ENCODE data around the gene AATF.

Gene AATF

GRCh38 chr17:36948717-36949460 lies at the start of gene AATF:
Gene AATF, plus strand, starts transcription at chr17:36948954. Its CDS starts 172 bp downstream, at chr17:36949126.
- peak; percentile 91 for DNase-seq (ENCODE audit: low read depth)

DNA sequence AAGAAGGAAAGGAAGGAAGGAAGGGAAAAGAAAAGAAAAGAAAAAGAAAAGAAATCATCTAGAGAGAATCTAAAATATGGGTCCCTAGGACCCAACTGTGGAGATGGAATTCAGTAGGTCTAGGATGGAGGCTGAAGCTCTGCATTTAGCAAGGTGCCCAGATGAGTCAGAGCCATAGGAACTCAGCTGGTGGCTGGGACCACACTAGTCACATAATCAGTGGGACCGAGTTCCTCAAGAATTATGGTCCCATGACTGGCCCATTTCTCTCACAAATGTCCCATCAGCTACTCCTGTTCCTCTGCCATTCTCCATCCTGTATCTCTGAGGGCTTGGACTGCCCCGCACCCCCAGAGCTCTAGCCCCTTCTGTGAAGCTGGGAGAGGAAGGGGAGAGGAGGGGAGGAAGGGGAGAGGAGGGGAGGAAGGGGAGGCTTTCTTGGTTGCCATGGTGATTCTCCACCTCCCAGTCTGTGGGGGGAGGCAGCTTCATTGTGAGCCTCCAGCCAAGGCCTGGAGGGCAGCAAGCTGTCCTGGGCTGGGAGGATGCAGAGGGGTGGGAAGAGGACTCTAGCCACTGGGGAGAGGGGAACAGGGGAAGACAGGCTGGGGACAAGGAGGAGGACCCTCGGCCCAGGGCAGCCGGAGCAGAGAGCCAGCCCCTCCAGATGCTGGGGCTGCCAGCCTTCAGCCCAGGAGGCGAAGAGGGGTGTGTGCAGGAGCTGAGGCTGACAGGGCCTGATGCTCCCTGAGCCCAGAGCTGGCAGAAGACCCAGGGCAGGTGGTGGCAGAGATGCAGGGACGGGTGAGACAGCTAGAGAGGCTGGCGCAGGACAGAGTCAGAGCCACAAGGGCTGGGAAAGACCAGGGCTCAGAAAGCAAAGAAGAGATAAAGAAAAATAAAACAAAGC lies 49.2 kb upstream of the AATF start:
- DNase-seq (ENCODE audit: low read depth): no peak

GRCh38 chr17:36900160-36900512 lies 48.6 kb upstream of the AATF start:
- no peak for DNase-seq (ENCODE audit: low read depth)

GRCh38 chr17:36901506-36901905 lies 47.2 kb upstream of the AATF start:
- DNase-seq (ENCODE audit: low read depth): no peak

DNA sequence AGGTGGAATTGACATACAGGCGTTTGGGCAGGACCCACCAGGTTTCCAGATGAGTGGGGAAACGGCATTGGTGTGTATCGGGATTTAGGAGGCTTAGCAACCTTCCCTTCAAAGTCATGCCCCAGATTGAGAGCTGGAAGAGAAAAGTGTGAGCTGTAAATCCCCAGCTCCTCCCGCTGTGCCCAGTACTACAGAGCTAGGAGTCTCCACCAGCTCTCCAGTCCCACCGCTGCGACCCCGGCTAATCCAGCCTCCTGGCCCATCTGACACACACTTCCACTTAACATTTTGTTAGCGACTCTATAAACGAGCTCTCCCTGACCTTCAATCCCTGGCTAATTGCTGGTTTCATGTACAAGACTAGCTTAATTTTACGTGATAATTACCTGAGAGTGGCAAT lies 41.3 kb upstream of the AATF start:
- no peak for DNase-seq (ENCODE audit: low read depth)

DNA sequence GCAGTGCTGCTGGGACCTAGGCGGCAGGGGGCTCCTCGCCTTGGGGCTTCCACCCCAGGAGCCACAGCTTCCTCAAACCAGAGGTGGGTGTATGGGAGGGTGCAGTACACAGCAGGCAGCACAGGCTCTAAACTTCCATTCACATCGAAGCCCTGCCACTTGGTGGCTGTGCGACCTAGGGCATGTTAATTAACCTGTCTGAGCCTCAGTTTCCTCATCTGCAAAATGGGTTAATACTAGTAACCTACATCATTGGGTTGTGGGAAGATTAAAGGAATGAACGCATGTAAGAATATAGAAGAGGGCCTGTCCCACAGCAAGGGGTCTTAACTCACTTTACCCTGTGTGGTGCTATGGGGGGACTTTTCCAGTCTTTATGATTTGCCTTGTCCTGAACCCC lies 38.2 kb upstream of the AATF start:
- DNase-seq (ENCODE audit: low read depth): no peak

DNA sequence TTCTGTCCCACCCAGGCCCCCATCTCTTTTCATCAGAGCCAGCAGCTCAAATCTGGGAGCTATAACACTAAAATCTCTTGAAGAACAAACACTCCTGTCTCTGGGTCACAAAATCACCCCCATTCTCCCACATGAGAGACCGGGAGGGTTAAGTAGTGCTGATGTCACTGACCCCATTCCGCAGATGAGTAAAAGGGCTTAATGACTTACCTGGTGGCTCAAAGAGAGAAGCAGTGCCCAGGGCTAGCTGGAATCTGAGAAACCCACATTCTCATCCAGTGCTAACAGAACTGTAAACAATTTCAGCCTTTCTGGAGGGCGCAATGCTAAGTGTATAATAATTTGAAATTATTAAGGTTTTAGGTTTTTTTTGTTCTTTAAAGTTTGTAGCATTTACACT lies 37.8 kb upstream of the AATF start:
- DNase-seq (ENCODE audit: low read depth): no peak

DNA sequence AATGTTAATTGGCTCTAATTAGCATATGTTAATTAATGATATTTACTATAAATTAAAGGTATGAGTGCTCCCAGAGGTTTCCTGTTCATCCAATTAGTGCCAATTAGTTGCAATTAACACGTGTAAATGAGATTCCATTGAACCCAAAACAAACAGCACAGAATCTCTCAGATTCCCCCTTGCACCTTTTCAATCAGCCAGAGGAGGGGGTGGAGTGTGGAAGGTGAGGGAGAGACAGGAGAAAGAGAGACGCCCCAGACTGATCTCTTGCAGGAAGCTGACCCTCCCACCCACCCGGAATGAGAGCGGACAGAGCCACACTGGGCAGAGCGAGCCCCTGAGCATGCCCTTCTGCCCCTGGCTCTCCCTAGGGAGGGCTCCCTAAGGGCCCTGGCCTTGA lies 35.6 kb upstream of the AATF start:
- no peak for DNase-seq (ENCODE audit: low read depth)

DNA sequence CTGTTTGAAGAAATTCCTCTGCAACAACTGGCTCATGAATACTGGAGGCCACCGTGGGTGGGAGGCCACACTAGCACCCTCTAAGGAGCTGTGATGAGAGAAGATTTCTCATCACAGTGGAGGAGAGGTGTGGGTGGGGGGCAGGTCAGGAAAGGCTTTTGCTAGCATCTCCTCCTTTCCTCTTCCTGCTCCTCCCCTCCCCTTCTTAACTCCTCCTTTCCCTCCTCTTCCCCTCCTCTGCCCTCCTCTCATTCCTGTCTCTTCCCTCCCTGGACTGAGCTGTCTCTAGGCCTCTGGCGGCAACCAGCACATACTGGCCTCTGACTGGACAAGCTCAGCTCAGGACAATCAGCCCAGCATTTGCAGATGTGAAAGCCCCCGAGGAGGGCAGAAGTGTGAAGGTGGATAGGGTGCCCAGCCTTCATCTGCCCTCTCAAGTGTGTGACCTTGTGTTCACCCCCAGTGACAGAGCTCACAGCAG lies 30.5 kb upstream of the AATF start:
- no peak for DNase-seq (ENCODE audit: low read depth)

GRCh38 chr17:36919407-36919968 lies 29.3 kb upstream of the AATF start:
- DNase-seq (ENCODE audit: low read depth): no peak

GRCh38 chr17:36920032-36921005 lies 28.4 kb upstream of the AATF start:
- no peak for DNase-seq (ENCODE audit: low read depth)

DNA sequence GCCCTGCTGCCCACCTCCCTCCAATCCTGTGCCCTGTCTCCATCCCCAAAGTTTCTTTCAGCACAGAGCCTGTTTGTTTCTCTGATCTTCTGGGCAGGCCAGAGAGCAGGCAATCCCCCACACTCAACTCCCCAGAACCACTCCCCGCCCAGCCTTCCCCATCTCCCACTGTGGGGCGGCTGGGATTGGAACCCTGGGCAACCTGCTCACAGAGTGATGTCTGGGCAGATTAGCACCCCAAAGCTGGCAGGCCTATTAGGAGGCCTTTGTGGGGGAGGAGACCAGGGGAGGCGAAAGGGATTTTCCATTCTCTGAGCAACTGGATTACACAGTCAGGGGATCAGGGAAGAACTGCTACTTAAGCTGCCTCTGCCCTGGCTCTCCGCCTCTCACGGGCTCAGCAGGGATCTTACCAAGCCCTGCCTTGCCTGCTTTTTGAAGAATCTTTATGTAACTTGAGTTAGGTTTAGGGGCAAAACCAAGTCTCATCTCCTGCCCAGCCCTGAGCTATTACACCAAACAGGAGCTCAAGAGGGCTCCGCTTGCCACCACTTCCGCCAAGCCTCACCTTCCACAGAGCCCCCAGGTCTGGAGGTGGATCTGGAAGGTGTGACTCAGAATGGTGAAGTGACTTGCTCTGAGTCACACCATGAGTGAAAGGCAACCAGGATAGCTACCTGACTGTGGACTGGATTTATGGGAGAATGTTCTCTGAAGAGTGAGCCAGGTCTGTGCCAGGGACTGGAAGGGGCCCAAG lies 27.5 kb upstream of the AATF start:
- DNase-seq (ENCODE audit: low read depth): no peak

DNA sequence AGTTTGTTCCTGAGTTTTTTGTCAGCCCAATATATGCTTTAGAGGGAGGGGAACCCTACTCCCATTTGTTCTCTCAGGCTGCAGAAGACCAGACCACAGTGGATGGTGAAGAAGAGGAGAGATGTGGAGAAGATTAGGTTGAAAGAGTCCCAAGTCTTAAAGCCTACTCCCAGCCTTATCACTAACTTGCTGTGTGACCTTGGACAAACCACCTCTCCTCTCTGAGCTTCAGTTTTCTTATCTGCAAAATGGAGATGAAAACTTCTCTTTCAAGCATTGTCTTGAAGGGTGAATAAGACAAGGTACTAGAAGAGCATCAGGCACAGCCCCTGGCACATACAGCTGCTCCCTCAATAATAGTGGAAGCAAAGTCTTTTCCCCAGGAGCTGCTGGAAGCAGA lies 26.6 kb upstream of the AATF start:
- no peak for DNase-seq (ENCODE audit: low read depth)

DNA sequence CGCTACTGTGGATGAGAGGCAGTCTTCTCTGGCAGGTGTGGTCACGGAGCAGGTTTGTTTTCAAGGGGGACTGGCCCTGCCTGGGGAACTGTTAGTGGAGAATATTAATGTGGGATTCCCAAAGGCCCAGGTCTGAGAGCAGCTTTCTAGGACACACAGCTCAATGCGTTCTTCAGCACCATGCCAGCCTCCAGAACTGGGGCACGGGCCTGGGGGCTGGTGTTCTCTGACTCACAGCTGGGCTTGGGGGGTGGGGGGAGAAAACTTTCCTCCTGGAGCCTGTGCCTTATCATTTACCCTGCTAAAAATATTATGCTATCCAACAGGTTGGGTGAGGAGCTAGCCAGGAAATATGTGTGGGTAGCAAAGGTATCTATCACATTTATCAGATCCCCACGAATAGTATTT lies 24.9 kb upstream of the AATF start:
- DNase-seq (ENCODE audit: low read depth): no peak

DNA sequence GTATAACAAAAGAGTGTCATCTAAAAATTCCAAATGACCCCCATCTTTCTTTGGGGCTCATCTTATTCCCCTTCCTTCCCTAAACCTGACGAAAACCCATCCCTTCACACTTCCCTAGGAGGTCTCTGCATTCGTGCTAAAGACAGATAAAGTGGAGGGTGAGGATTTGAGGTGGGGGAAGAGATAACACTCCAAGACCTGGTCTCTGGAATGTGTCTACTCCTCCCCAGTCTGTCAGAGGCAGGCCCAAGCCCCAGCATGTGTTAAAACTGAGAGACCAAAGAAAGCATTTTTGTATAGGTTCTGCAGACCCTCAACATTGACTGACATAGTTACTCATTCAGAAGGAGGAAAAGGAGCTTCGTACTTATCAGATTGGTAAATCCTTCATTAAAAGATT lies 22.5 kb upstream of the AATF start:
- DNase-seq (ENCODE audit: low read depth): no peak

GRCh38 chr17:36926701-36927100 lies 22.1 kb upstream of the AATF start:
- DNase-seq (ENCODE audit: low read depth): no peak

DNA sequence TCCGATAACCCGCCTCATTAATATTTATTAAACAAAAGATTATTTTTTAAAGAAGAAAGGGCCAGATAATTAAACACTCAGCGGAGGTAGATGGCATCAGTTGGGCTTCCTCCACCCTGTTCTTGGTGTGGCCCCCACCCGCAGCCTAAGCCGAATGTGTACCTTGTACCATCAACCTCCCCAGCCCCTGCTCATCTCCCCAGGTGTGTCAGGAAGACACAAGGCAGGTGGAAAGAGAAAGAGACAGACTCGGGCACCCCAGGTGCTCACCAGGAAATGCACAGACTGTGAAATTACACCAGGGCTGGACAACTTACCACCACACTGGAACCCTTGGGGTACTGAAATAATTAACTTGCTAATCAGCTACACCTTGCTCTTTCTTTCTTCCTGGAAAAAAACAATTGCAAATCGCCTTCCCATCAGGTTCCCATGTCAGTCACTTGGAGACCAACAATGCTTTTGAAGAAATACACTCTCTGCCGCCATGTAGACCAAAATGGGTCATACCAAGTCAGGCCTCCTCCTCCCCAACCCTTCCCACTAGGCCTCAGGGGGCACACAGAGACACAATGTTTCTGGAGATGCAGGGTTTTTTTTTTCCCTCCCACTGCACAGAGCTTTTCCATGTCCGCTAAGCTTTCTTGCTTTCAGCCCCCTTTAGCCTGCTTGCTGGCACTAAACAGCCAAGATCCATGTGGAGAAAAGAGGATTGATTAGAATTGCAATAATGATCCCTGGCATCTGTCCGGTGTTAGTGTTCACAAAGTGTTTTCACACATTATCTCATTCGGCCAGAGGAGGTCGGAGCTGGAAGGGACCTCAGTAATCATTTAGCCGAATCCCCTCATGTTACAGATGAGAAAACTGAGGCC lies 20.0 kb upstream of the AATF start:
- DNase-seq (ENCODE audit: low read depth): no peak

DNA sequence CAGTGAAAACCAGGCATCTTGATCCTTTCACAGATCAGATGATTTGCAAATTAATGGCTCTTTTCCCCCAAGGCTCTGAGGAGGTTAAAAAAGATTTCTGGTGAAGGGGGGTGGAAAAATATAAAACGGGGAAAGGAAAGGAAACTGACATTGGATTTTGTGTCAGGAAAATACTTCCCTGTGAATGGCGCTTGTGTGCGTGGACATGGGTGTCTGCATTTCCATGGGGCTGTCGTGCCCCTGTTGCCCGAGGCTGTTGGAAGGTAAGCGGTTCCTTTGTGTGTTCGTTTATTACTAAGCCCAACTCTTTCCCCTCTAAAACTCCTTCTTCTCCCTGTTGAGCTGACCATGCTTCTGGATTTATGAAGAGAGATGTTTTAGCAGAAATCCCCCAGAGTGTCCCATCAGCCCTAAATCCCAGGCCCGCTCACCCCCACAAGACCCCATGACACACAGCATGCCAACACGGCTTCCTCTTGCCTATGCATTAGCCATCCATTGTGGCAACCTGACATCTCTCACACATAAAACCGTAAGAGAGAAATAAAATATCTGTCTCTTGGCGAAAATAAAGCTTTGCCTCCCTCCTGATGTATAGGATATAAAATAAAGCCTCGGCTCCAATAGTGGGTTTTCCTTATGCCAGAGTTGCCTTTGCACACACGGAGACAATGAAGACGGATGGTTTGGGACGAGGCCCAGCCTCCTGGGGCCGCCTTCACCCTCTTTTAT lies 18.7 kb upstream of the AATF start:
- no peak for DNase-seq (ENCODE audit: low read depth)

DNA sequence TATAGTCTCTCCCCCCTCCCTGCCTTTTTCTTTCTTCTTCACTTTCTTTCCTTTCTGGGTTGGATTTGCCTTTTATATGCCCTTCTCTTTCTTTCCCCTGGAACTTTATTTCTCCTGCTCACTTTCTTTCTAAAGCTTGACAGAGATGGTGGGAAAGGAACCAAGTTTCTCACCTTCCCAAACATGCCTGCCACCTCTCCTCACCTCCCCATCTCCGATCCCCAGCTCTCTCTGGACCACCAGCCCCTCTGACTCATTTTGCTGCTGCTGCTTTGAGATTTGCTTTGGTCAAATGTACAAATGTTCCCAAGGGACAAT lies 18.2 kb upstream of the AATF start:
- DNase-seq (ENCODE audit: low read depth): no peak
